GM19025 (cell line): ENCODE results near the gene CLIC6.

Source experiments
- ATAC-seq: cut with Tn5 transposase; IDR thresholded peaks from one replicate; pipeline ENCODE4 v1.9.1; 2021; ENCODE audit warnings: mild to moderate bottlenecking, low read depth, moderate library complexity; ENCODE audit not compliant: unreplicated experiment

CLIC6 gene

GRCh38 chr21:34668803-34669148, at the start of gene CLIC6:
TSS of gene CLIC6 (plus strand) at chr21:34668994. CDS start at chr21:34669389, 395 bp downstream.
- no peak for ATAC-seq

GRCh38 chr21:34619841-34620665, 48.7 kb upstream of the CLIC6 start:
- no peak for ATAC-seq

- ATAC-seq, result no peak
These were observed 47.1 kb upstream of the CLIC6 start for GRCh38 chr21:34621434-34622350.

GRCh38 chr21:34623516-34623915, 45.3 kb upstream of the CLIC6 start:
- no peak for ATAC-seq

GRCh38 chr21:34625030-34625593, 43.7 kb upstream of the CLIC6 start:
- no peak for ATAC-seq

GRCh38 chr21:34626131-34626530, 42.7 kb upstream of the CLIC6 start:
- ATAC-seq, result no peak

GRCh38 chr21:34630536-34631143, 38.2 kb upstream of the CLIC6 start:
- no peak for ATAC-seq

GRCh38 chr21:34632498-34632897, 36.3 kb upstream of the CLIC6 start:
- ATAC-seq, result no peak

- ATAC-seq, result no peak
These were observed 33.5 kb upstream of the CLIC6 start for GRCh38 chr21:34635307-34635706.

- no peak for ATAC-seq
These were observed 31.8 kb upstream of the CLIC6 start for GRCh38 chr21:34636961-34637360.

- no peak for ATAC-seq
These were observed 29.5 kb upstream of the CLIC6 start for GRCh38 chr21:34639250-34639649.

GRCh38 chr21:34639882-34640788, 28.7 kb upstream of the CLIC6 start:
- ATAC-seq, result no peak

- no peak for ATAC-seq
These were observed 27.9 kb upstream of the CLIC6 start for GRCh38 chr21:34640858-34641257.

- peak; percentile 48 for ATAC-seq
These were observed 26.4 kb upstream of the CLIC6 start for GRCh38 chr21:34642211-34643075.

- no peak for ATAC-seq
These were observed 24.0 kb upstream of the CLIC6 start for GRCh38 chr21:34644825-34645224.

- no peak for ATAC-seq
These were observed 21.2 kb upstream of the CLIC6 start for GRCh38 chr21:34647555-34647954.

GRCh38 chr21:34648739-34649297, 20.0 kb upstream of the CLIC6 start:
- no peak for ATAC-seq

GRCh38 chr21:34649400-34649799, 19.4 kb upstream of the CLIC6 start:
- ATAC-seq, result no peak
